ENCODE data around the gene TUNAR.

The TUNAR gene

DNA sequence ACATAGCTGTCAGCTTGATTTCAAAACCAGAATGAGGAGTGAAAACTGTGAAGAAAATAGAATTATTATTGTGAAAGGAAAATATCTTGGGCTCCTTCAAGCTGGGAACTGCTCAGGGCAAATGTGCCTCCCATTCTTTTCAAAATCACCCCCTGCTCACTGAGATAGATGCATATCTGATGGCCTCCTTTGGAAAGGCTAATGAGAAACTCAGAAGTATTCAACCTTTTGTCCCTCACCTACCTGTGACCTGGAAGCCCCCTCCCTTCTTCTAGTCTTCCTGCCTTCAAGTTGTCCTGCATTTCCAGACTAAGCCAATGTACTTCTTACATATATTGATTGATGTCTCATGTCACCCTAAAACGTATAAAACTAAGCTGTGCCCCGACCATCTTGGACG, 81.5 kb downstream of the TUNAR start:
- TF ChIP-seq TOX (CRISPR knock-in tag; IDR thresholded peaks at IDR 0.05; ENCODE audit: borderline replicate concordance) (no peak), ZNF8 (CRISPR knock-in tag; IDR thresholded peaks at IDR 0.05) (no peak)
- ATAC-seq, result no peak

DNA sequence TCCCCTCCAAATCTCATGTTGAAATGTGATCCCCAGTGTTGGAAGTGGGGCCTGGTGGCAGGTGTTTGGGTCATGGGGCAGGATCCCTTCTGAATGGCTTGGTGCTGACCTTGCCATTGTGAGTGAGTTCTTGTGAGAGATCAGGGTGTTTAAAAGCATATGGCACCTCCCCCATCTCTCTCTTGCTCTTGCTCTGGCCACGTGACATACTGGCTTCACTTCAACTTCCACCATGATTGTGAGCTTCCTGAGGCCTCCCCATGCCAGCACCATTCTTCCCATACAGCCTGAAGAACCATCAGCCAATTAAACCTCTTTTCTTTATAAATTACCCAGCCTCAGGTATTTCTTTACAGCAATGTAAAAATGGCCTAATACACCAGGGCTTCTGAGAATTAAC, 82.7 kb downstream of the TUNAR start:
- TF ChIP-seq, protein P1, sequence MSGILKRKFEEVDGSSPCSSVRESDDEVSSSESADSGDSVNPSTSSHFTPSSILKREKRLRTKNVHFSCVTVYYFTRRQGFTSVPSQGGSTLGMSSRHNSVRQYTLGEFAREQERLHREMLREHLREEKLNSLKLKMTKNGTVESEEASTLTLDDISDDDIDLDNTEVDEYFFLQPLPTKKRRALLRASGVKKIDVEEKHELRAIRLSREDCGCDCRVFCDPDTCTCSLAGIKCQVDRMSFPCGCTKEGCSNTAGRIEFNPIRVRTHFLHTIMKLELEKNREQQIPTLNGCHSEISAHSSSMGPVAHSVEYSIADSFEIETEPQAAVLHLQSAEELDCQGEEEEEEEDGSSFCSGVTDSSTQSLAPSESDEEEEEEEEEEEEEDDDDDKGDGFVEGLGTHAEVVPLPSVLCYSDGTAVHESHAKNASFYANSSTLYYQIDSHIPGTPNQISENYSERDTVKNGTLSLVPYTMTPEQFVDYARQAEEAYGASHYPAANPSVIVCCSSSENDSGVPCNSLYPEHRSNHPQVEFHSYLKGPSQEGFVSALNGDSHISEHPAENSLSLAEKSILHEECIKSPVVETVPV (CRISPR knock-in tag; IDR thresholded peaks at IDR 0.05), result no peak
- TF ChIP-seq, protein P2, sequence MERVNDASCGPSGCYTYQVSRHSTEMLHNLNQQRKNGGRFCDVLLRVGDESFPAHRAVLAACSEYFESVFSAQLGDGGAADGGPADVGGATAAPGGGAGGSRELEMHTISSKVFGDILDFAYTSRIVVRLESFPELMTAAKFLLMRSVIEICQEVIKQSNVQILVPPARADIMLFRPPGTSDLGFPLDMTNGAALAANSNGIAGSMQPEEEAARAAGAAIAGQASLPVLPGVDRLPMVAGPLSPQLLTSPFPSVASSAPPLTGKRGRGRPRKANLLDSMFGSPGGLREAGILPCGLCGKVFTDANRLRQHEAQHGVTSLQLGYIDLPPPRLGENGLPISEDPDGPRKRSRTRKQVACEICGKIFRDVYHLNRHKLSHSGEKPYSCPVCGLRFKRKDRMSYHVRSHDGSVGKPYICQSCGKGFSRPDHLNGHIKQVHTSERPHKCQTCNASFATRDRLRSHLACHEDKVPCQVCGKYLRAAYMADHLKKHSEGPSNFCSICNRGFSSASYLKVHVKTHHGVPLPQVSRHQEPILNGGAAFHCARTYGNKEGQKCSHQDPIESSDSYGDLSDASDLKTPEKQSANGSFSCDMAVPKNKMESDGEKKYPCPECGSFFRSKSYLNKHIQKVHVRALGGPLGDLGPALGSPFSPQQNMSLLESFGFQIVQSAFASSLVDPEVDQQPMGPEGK (CRISPR knock-in tag; IDR thresholded peaks at IDR 0.05; ENCODE audit: borderline replicate concordance), result no peak
- TF ChIP-seq GLIS3 (CRISPR knock-in tag; IDR thresholded peaks at IDR 0.05) (no peak), ZFP30 (CRISPR knock-in tag; IDR thresholded peaks at IDR 0.05) (no peak), ZFP3 (CRISPR knock-in tag; IDR thresholded peaks at IDR 0.05) (no peak), CSDC2 (CRISPR knock-in tag; IDR thresholded peaks at IDR 0.05) (no peak)
- TF ChIP-seq, protein P3, sequence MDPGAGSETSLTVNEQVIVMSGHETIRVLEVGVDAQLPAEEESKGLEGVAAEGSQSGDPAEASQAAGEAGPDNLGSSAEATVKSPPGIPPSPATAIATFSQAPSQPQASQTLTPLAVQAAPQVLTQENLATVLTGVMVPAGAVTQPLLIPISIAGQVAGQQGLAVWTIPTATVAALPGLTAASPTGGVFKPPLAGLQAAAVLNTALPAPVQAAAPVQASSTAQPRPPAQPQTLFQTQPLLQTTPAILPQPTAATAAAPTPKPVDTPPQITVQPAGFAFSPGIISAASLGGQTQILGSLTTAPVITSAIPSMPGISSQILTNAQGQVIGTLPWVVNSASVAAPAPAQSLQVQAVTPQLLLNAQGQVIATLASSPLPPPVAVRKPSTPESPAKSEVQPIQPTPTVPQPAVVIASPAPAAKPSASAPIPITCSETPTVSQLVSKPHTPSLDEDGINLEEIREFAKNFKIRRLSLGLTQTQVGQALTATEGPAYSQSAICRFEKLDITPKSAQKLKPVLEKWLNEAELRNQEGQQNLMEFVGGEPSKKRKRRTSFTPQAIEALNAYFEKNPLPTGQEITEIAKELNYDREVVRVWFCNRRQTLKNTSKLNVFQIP (CRISPR knock-in tag; IDR thresholded peaks at IDR 0.05; ENCODE audit: borderline replicate concordance, low read depth), result no peak
- no peak for ATAC-seq

DNA sequence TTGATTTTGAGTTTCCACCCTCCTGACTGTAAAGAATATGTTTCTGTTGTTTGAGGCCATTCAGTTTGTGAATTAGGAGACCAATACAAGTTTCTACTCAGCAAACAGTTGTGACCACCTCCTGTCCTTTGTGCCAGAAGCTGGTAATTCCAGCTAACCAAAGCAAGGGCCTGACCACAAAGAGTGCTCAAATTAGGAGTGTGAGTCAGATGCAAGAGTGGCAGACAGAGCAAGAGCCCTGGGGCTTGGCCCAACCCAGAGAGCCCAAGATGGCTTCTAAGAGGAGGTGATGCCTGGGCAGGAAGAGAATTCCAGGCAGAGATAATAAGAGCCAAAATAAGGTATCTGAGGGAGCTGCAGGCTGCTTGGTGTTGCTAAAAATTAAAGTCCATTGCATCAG, 84.8 kb downstream of the TUNAR start:
- TF ChIP-seq, protein P2 (CRISPR knock-in tag; IDR thresholded peaks at IDR 0.05; ENCODE audit: borderline replicate concordance), result no peak
- no peak for TF ChIP-seq OSR1 (CRISPR knock-in tag; IDR thresholded peaks at IDR 0.05)
- no peak for TF ChIP-seq BACH2 (CRISPR knock-in tag; IDR thresholded peaks at IDR 0.05; ENCODE audit: borderline replicate concordance)
- TF ChIP-seq ZNF8 (CRISPR knock-in tag; IDR thresholded peaks at IDR 0.05), result no peak
- no peak for TF ChIP-seq SNAI2 (CRISPR knock-in tag; IDR thresholded peaks at IDR 0.05)
- TF ChIP-seq, protein P4, sequence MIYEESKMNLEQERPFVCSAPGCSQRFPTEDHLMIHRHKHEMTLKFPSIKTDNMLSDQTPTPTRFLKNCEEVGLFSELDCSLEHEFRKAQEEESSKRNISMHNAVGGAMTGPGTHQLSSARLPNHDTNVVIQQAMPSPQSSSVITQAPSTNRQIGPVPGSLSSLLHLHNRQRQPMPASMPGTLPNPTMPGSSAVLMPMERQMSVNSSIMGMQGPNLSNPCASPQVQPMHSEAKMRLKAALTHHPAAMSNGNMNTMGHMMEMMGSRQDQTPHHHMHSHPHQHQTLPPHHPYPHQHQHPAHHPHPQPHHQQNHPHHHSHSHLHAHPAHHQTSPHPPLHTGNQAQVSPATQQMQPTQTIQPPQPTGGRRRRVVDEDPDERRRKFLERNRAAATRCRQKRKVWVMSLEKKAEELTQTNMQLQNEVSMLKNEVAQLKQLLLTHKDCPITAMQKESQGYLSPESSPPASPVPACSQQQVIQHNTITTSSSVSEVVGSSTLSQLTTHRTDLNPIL (CRISPR knock-in tag; IDR thresholded peaks at IDR 0.05; ENCODE audit: low read depth), result no peak
- TF ChIP-seq CSDC2 (CRISPR knock-in tag; IDR thresholded peaks at IDR 0.05), result no peak
- no peak for TF ChIP-seq TOX (CRISPR knock-in tag; IDR thresholded peaks at IDR 0.05; ENCODE audit: borderline replicate concordance)
- TF ChIP-seq, protein P3 (CRISPR knock-in tag; IDR thresholded peaks at IDR 0.05; ENCODE audit: borderline replicate concordance, low read depth), result no peak
- no peak for TF ChIP-seq ARNTL (CRISPR knock-in tag; IDR thresholded peaks at IDR 0.05; ENCODE audit: borderline replicate concordance, low read depth)
- TF ChIP-seq ZFP3 (CRISPR knock-in tag; IDR thresholded peaks at IDR 0.05), result no peak
- TF ChIP-seq ZNF565 (CRISPR knock-in tag; conservative IDR thresholded peaks at IDR 0.05; ENCODE audit: low read depth), result no peak
- TF ChIP-seq ESRRG (CRISPR knock-in tag; IDR thresholded peaks at IDR 0.05), result no peak

DNA sequence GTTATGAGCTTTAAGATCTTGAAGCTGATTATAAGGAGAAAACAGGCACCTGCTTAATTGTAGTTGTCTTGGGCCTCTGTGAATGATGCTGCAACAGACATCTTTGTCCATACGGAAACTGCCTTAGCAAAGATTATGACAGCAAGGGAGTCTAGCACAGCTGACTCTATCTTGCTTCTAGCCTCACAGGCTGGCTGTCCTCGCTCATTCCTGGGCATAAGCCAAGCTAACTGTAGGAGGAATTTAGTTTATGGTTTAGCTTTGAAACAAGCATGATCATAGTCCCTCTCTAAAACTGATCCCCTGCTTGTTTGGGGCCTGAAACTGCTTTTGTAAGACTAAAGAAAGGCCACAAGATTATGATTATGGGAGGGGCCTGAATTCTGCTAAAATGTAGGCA, 88.3 kb downstream of the TUNAR start:
- ATAC-seq, result no peak
- TF ChIP-seq, protein P5, sequence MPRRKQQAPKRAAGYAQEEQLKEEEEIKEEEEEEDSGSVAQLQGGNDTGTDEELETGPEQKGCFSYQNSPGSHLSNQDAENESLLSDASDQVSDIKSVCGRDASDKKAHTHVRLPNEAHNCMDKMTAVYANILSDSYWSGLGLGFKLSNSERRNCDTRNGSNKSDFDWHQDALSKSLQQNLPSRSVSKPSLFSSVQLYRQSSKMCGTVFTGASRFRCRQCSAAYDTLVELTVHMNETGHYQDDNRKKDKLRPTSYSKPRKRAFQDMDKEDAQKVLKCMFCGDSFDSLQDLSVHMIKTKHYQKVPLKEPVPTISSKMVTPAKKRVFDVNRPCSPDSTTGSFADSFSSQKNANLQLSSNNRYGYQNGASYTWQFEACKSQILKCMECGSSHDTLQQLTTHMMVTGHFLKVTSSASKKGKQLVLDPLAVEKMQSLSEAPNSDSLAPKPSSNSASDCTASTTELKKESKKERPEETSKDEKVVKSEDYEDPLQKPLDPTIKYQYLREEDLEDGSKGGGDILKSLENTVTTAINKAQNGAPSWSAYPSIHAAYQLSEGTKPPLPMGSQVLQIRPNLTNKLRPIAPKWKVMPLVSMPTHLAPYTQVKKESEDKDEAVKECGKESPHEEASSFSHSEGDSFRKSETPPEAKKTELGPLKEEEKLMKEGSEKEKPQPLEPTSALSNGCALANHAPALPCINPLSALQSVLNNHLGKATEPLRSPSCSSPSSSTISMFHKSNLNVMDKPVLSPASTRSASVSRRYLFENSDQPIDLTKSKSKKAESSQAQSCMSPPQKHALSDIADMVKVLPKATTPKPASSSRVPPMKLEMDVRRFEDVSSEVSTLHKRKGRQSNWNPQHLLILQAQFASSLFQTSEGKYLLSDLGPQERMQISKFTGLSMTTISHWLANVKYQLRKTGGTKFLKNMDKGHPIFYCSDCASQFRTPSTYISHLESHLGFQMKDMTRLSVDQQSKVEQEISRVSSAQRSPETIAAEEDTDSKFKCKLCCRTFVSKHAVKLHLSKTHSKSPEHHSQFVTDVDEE (CRISPR knock-in tag; IDR thresholded peaks at IDR 0.05), result no peak
- no peak for TF ChIP-seq ESRRG (CRISPR knock-in tag; IDR thresholded peaks at IDR 0.05)
- TF ChIP-seq ZFP3 (CRISPR knock-in tag; IDR thresholded peaks at IDR 0.05), result no peak
- no peak for TF ChIP-seq CSDC2 (CRISPR knock-in tag; IDR thresholded peaks at IDR 0.05)
- TF ChIP-seq ARNTL (CRISPR knock-in tag; IDR thresholded peaks at IDR 0.05; ENCODE audit: borderline replicate concordance, low read depth), result no peak
- no peak for TF ChIP-seq TOX (CRISPR knock-in tag; IDR thresholded peaks at IDR 0.05; ENCODE audit: borderline replicate concordance)
- TF ChIP-seq, protein P4 (CRISPR knock-in tag; IDR thresholded peaks at IDR 0.05; ENCODE audit: low read depth), result no peak
- TF ChIP-seq, protein P2 (CRISPR knock-in tag; IDR thresholded peaks at IDR 0.05; ENCODE audit: borderline replicate concordance), result no peak

More for the DNA sequence above, 84.8 kb downstream of the TUNAR start:
- no peak for ATAC-seq
